Urothelium cell line (cell line): Measurements from ENCODE around the gene DOC2B.
"Not testable (repeated sequence)": the region's sequence is repeated elsewhere in the genome, so short reads cannot be mapped to it uniquely, and the experiment has no call there.

Experiments
- DNase-seq: peaks from one replicate; pipeline ENCODE4 v3.0.0; 2011; ENCODE audit warnings: low spot score, mixed read lengths
- FAIRE-seq: peaks from 2 replicates; lab custom pipeline; 2011; peaks lifted over from hg19 to GRCh38; lab: Jason Lieb, UNC

Gene DOC2B

GRCh38 chr17:193426-193810 lies 12.0 kb upstream of the DOC2B start:
- FAIRE-seq (no peak), DNase-seq (no peak)

- FAIRE-seq (no peak), DNase-seq (no peak)
Measured at GRCh38 chr17:192666-193425, 11.4 kb upstream of the DOC2B start.

DNA sequence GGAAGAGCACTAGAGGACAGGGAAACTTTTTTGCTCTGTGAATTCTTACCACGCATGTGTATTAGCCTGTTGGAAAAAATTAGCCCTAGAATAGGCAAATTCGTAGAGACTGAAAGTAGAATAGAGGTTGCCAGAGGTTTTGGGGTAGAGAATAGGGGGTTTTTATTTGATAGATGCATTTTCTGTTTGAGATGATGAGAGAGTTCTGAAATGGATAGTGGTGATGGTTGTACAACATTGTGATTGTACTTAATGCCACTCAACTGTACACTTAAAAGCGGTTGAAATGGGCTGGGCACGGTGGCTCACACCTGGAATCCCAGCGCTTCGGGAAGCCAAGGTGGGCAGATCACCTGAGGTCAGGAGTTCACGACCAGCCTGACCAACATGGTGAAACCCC lies 8.0 kb upstream of the DOC2B start:
- FAIRE-seq, result no peak
- no peak for DNase-seq

DNA sequence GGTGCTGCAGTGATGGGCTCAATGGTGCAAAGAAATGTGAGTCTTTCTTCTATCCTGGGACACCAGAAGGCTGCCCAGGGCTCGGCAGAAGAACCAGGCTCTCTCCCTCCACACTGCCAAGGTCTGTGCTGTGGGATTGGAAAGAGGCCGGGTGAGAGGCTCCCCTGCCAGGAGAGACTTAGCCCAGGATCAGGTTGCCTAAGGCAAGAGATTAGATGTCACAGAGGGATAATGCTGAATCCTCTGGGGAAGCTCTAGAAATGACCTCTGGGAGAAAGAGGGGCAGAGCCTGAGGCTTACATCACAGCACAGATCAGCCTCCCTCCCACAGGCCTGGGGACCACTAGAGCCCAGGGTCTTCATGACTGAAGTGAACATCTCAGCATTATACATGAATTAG lies 5.7 kb upstream of the DOC2B start:
- FAIRE-seq (no peak), DNase-seq (no peak)

DNA sequence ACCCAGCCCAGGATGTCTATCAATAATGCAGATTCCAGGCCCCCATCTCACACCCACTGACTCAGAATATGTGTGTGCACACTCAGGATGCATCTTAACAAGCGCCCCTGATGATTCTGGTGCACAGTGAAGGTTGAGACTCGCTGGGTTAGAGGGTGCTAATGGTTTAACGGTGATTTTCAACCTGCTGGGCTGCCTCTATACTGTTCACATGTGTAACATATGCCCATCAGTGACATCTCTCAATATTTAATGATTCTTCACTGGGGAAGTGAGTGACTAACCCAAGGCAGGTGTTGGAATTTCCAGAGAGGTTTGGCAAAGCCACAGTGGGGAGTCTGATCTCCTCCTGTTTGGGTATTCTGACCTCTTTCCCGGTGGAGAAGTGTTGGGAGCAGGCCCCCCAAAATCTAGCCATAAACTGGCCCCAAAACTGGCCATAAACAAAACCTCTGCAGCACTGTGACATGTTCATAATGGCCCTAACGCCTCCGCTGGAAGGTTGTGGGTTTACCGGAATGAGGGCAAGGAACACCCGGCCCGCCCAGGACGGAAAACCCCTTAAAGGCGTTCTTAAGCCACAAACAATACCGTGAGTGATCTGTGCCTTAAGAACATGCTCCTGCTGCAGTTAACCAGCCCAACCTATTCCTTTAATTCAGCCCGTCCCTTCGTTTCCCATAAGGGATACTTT lies 4.1 kb upstream of the DOC2B start:
- DNase-seq (no peak), FAIRE-seq (no peak)

DNA sequence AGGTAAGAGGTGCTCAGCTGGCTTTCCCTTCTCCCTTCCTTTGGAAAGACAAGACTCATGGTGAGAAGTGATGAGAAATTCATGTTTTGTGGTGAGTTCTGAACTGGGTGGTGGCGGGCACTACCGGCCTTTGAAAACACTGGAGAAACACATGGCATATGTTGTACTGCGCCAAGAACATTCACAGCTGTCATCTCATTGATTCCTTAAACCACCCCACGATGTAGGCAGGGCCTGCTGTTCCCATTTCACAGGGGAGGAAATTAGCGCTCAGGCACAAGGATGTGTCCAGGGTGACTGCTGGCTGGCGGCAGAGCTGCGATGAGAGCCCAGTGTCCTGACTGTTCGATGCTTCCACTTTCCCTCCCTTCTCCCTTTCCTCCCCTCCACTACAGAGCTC lies 1.6 kb upstream of the DOC2B start:
- no peak for FAIRE-seq
- DNase-seq, result no peak

DNA sequence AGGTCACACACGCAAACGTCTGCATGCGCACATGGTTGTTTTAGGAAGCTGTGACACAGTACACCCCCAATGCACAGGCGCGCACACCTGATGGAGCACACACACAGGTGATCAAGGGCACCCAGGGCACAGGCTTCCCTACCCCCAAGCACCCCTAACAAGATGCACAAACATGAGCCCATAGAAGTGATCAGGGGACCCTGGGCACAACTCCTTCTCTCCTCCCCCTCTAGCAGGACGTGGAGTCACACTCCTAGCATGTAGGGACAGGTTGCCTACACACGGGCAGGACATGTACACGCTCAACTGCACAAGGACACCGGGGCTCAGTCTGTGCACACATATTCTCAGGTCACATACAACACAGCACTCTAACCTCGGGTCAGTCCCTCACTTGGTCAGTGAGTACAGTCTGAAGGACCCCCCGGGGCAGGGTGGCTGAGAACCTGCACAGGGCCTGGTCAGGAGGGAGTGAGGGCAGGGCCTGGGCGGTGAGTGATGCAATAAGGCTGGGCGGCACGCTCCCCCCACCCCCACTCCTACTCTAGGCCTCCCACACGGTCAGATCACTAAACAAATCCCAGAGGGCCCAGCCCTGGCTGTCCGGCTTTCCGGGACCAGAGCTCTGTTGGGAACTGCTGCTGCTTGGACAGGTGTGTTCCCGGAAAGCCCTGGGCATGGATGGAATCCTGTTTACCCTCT lies 751 bp upstream of the DOC2B start:
- FAIRE-seq, result no peak
- DNase-seq, result no peak

GRCh38 chr17:180381-181244 lies 837 bp downstream of the DOC2B start:
- DNase-seq (no peak), FAIRE-seq (no peak)

GRCh38 chr17:179781-180380 lies 1.6 kb downstream of the DOC2B start:
- no peak for FAIRE-seq
- DNase-seq, result no peak

GRCh38 chr17:179066-179432 lies 2.4 kb downstream of the DOC2B start:
- DNase-seq, result no peak

DNA sequence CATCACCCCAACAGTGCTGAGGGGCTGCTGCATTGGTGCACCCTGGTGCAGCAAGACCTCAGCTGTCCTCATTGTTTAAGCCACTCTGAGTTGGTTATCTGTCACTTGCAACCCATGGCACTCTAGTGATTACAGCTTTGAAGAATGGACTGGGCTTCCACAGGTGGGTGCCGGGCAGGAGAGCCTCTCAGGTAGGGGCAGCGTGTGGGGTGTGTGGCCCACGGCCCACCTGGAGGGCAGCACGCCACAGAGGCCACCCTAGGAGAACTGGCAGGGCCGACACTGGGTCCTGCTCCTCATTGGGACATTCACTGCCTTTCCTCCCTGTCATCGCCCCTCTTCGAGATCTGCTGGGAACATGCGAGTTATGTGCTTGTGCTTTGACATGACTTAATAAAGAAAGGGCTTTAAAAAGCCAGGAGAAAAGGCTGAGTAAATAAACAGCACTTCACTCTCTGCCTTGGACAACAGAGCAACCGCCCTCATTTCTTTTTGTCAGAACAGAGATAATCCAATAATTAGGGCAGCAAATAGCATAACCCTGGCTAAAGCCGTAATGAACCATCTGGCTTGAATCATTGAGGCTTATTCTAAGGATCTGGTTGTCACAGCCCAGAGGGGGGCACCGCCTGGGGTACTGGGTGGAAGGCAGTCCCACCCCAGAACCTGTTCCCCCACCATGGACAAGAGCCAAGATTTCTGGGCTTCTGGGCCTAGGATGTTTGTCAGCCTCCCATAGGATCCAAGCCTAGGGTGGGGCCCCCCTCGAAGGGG lies 3.0 kb downstream of the DOC2B start:
- FAIRE-seq (no peak), DNase-seq (no peak)

More at GRCh38 chr17:179066-179432, 2.4 kb downstream of the DOC2B start:
- FAIRE-seq, result no peak

- DNase-seq, result no peak
- no peak for FAIRE-seq
Measured at GRCh38 chr17:177762-178161, 3.7 kb downstream of the DOC2B start.

DNA sequence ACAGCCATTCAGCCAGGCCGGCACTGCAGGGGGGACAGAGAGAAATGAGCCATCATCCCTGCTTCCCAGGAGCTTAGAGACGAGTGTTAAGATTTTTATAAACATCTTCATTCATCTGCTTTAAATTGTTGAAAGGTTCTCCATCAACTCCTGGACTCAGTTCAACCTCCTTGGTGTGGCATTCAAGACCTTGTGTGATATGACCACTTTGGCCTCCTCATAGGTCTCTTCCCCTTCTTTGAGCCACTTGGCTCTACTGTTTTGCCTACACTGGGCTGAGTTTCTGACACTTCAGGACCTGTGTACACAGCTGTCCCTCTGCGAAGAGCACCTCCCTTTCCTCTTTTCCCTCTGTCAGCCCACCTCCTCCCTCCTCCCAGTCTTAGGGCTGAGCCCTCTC lies 4.3 kb downstream of the DOC2B start:
- DNase-seq (no peak), FAIRE-seq (no peak)

- DNase-seq, result no peak
- FAIRE-seq, result no peak
Measured at GRCh38 chr17:173166-173911, 8.1 kb downstream of the DOC2B start.

DNA sequence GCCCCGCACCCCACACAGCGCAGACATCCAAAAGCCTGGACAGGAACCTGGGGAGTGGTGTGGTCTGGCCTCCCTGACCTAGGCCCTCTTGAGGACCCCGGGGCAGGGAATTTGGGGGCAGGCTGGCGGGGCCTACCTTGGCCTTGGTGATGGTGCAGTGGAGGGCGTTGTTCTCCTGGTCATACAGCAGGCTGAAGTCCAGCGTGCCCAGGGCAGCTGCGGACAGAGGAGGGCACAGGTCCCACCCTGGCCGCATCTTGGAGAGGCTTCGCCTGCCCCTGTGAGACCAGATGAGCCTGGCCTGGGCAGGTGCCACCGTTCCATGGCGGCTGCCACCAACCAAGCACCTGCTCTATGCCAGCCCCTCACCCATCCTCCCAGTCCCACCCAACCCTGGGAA lies 9.0 kb downstream of the DOC2B start:
- DNase-seq (no peak), FAIRE-seq (no peak)

- FAIRE-seq, result no peak
- DNase-seq, result no peak
Measured at GRCh38 chr17:171871-172270, 9.6 kb downstream of the DOC2B start.

DNA sequence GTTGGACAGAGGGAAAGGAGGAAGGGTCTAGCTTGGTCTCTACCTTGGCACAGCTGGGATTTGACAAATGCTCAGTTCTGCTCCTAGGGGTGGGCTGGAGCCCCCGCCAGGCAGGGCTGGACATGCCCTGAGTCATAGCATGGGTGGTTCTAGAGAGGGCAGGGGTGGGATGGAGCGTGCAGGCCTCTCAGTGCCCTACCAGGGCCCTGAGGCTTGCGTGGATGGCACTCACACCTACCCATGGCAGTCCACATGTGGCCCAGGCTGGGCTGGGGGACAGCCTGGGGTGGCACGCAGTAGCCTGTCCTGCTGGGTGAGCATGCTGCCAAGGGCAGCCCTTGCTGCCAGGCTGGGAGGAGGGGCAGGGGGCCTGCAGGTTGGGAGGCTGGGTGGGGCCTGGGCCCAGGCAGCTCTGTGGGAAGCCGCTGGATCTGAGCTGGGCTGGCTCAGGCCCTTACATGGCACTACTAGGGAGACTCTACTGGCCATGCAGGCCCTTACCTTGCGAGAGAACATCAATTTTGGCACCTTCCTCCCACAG lies 11.2 kb downstream of the DOC2B start:
- no peak for DNase-seq
- FAIRE-seq, result no peak

DNA sequence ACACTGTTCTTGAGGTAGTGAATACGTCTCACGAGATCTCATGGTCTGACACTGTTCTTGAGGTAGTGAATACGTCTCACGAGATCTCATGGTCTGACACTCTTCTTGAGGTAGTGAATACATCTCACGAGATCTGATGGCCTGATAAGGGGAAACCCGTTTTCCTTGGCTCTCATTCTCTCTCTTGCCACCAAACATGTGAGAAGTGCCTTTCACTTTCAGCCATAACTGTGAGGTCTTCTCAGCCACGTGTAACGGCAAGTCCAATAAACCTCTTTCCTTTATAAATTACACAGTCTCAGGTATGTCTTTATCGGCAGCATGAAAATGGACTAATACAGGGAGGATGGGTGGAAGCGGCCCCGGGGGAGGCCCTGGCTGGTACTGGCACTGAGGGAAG lies 12.8 kb downstream of the DOC2B start:
- not testable (repeated sequence) for DNase-seq, FAIRE-seq

DNA sequence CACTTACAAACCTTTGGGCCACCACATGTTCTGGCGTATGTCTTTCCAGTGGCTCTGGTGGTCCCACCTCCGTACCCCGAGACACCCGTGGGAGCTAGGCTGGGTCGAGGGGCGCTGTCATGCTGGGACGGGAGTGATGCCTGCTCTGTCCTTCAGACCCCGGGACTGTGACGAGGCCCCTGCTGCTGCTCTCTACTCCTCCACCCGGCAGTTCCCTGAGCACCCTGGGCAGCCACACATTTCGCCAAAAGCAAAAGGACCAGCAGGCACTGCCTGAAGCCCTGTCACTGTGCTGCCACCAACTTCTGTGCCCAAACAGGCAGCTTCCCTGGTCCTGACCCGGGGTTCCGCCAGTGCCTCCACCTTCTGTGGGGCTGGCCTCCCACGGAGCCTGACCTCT lies 15.5 kb downstream of the DOC2B start:
- no peak for DNase-seq
- no peak for FAIRE-seq
